NCI-H1417 (cell line): Measurements from ENCODE around the gene RFXANK.

Experiments used
- DNase-seq, 3 experiments: peaks; one replicate each; lab custom pipeline; 2025; lab: John Stamatoyannopoulos, UW

The RFXANK gene

GRCh38 chr19:19232261-19232721 is 40.2 kb downstream of the RFXANK start:
- DNase-seq, result no peak

GRCh38 chr19:19234220-19234816 is 42.3 kb downstream of the RFXANK start:
- no peak for DNase-seq

- DNase-seq, result no peak
Measured at GRCh38 chr19:19236173-19236572, 44.1 kb downstream of the RFXANK start.

- no peak for DNase-seq
Measured at GRCh38 chr19:19238126-19238894, 46.3 kb downstream of the RFXANK start.

GRCh38 chr19:19239675-19240074 is 47.6 kb downstream of the RFXANK start:
- DNase-seq, result no peak

- no peak for DNase-seq
Measured at GRCh38 chr19:19240476-19240875, 48.4 kb downstream of the RFXANK start.

GRCh38 chr19:19250196-19250801 is 58.2 kb downstream of the RFXANK start:
- DNase-seq, result no peak
